H1 (cell line): ENCODE results near the gene HRH3. TPM values are rescaled to one million over a fixed set of nuclear protein-coding genes. Genes with fewer than 3 reads are reported as not detected.

Experiments used
- CTCF ChIA-PET: fragments of 300-600 bp; sonication (Branson Sonifier 250); formaldehyde crosslinking; loops from one replicate; lab custom pipeline; 2021; ENCODE audit not compliant: partially characterized antibody; lab: Charles Lee
- POLR2A ChIA-PET: fragments of 300-600 bp; sonication (Branson Sonifier 250); formaldehyde crosslinking; loops from one replicate; lab custom pipeline; 2021; ENCODE audit warnings: inconsistent platforms; ENCODE audit not compliant: partially characterized antibody; lab: Charles Lee
- DNase-seq, 2 experiments: peaks; one replicate each; pipeline versions ENCODE4 v3.0.0 to v3.0.0-alpha.2; 2010 to 2022; ENCODE audit warnings: low spot score in 2 of 2, low read depth in 1 of 2, mixed read lengths in 1 of 2
- FAIRE-seq: peaks from 2 replicates; lab custom pipeline; 2011; peaks lifted over from hg19 to GRCh38; lab: Jason Lieb, UNC
- H2AFZ ChIP-seq: 2 replicates; pipeline ENCODE4 v1.8.1; 2012; ENCODE audit warnings: low read length, inconsistent platforms
- H2AK5ac ChIP-seq: 2 replicates; pipeline ENCODE4 v1.6.1; 2013; ENCODE audit warnings: low read depth, low read length
- H2BK120ac ChIP-seq: replicated peaks from 2 replicates; pipeline ENCODE3; 2013; ENCODE audit warnings: low read depth, low read length, inconsistent platforms
- H2BK12ac ChIP-seq: 2 replicates; pipeline ENCODE4 v1.6.1; 2013; ENCODE audit warnings: low read depth, low read length
- H2BK15ac ChIP-seq: 2 replicates; pipeline ENCODE4 v1.6.1; 2013; ENCODE audit warnings: low read length
- H2BK20ac ChIP-seq: 2 replicates; pipeline ENCODE4 v1.6.1; 2013; ENCODE audit warnings: low read length
- H2BK5ac ChIP-seq: 2 replicates; pipeline ENCODE4 v1.6.1; 2013; ENCODE audit warnings: low read depth, low read length
- H3K14ac ChIP-seq: 2 replicates; pipeline ENCODE4 v1.6.1; 2013; ENCODE audit warnings: inconsistent platforms; ENCODE audit not compliant: insufficient read length
- H3K18ac ChIP-seq: 2 replicates; pipeline ENCODE4 v1.6.1; 2013; ENCODE audit warnings: low read length; ENCODE audit errors: extremely low read depth
- H3K23ac ChIP-seq: 2 replicates; pipeline ENCODE4 v1.6.1; 2013; ENCODE audit warnings: inconsistent platforms; ENCODE audit not compliant: insufficient read length
- H3K23me2 ChIP-seq: 2 replicates; pipeline ENCODE4 v1.6.1; 2013; ENCODE audit warnings: low read depth, low read length
- H3K27ac ChIP-seq: 2 replicates; pipeline ENCODE4 v1.6.1; 2011; ENCODE audit warnings: low read depth, low read length, inconsistent platforms
- H3K27me3 ChIP-seq, 4 experiments: replicated peaks in 1 of 4; 1 replicate in 1 of 4; 2 replicates in 3 of 4; pipeline versions ENCODE4 v1.6.1 to v1.8.1; 2011 to 2013; ENCODE audit warnings: low read length in 3 of 4, mild to moderate bottlenecking in 3 of 4, inconsistent platforms in 2 of 4, mixed read lengths in 2 of 4, moderate library complexity in 1 of 4; ENCODE audit not compliant: control insufficient read depth in 3 of 4, insufficient read depth in 3 of 4; ENCODE audit errors: extremely low read depth in 1 of 4
- H3K36me3 ChIP-seq, 4 experiments: 2 replicates each; pipeline versions ENCODE4 v1.6.1 to v1.8.1; 2011 to 2013; ENCODE audit warnings: mild to moderate bottlenecking in 4 of 4, low read length in 3 of 4, moderate library complexity in 2 of 4, control low read depth in 1 of 4, inconsistent platforms in 1 of 4; ENCODE audit not compliant: insufficient read depth in 4 of 4, control insufficient read depth in 2 of 4
- H3K4ac ChIP-seq: replicated peaks from 2 replicates; pipeline ENCODE3; 2013; ENCODE audit warnings: low read length, low read depth, mixed read lengths, inconsistent platforms; ENCODE audit not compliant: insufficient read length
- H3K4me1 ChIP-seq, 4 experiments: replicated peaks in 1 of 4; 1 replicate in 1 of 4; 2 replicates in 3 of 4; pipeline versions ENCODE4 v1.6.1 to v1.8.1; 2011 to 2013; ENCODE audit warnings: low read length in 3 of 4, inconsistent platforms in 2 of 4, mixed read lengths in 1 of 4; ENCODE audit not compliant: insufficient read depth in 4 of 4, control insufficient read depth in 3 of 4
- H3K4me2 ChIP-seq, 2 experiments: 2 replicates each; pipeline versions ENCODE4 v1.6.1 to v1.8.1; 2011 to 2013; ENCODE audit warnings: low read depth in 2 of 2, low read length in 2 of 2, control low read depth in 1 of 2, inconsistent platforms in 1 of 2, mild to moderate bottlenecking in 1 of 2; ENCODE audit not compliant: insufficient read depth in 1 of 2
- H3K4me3 ChIP-seq, 4 experiments: fragments of 200-600, 300-600 bp in 1 of 4; sonication (generic), shearing (Covaris generic), sonication (Bioruptor Twin) in 1 of 4; 2 replicates each; pipeline versions ENCODE4 v1.5.1 to v1.8.1; 2011 to 2016; ENCODE audit warnings: low read length in 4 of 4, low read depth in 3 of 4, control low read depth in 2 of 4, inconsistent platforms in 2 of 4, mild to moderate bottlenecking in 2 of 4, mixed read lengths in 1 of 4, moderate library complexity in 1 of 4; ENCODE audit not compliant: insufficient read depth in 2 of 4; ENCODE audit errors: extremely low read depth in 1 of 4
- H3K56ac ChIP-seq: replicated peaks from 2 replicates; pipeline ENCODE3; 2013; ENCODE audit warnings: low read depth, mild to moderate bottlenecking, mixed read lengths, low read length, inconsistent platforms; ENCODE audit not compliant: insufficient read length
- H3K79me1 ChIP-seq: 2 replicates; pipeline ENCODE4 v1.6.1; 2013; ENCODE audit warnings: low read depth, low read length, control low read depth
- H3K79me2 ChIP-seq, 2 experiments: 2 replicates each; pipeline versions ENCODE4 v1.6.1 to v1.8.1; 2012 to 2013; ENCODE audit warnings: low read length in 2 of 2, mild to moderate bottlenecking in 2 of 2, inconsistent platforms in 1 of 2; ENCODE audit not compliant: insufficient read depth in 2 of 2, control insufficient read depth in 1 of 2
- H3K9ac ChIP-seq, 4 experiments: replicated peaks in 1 of 4; 1 replicate in 1 of 4; 2 replicates in 3 of 4; pipeline versions ENCODE4 v1.6.1 to v1.8.1; 2011 to 2013; ENCODE audit warnings: low read depth in 3 of 4, low read length in 3 of 4, control low read depth in 2 of 4, mild to moderate bottlenecking in 2 of 4, moderate library complexity in 2 of 4, inconsistent platforms in 1 of 4; ENCODE audit errors: extremely low read depth in 1 of 4
- H3K9me3 ChIP-seq, 2 experiments: 2 replicates each; pipeline versions ENCODE4 v1.6.1 to v1.8.1; 2012 to 2013; ENCODE audit warnings: mild to moderate bottlenecking in 2 of 2, moderate library complexity in 2 of 2, control low read depth in 1 of 2, inconsistent platforms in 1 of 2, low read depth in 1 of 2, low read length in 1 of 2, mixed read lengths in 1 of 2; ENCODE audit not compliant: insufficient read depth in 2 of 2
- H4K20me1 ChIP-seq, 2 experiments: replicated peaks in 1 of 2; 2 replicates each; pipeline versions ENCODE3 to v1.8.1; 2011 to 2013; ENCODE audit warnings: inconsistent platforms in 2 of 2, low read length in 2 of 2, mild to moderate bottlenecking in 1 of 2; ENCODE audit not compliant: insufficient read depth in 2 of 2, control insufficient read depth in 1 of 2
- H4K5ac ChIP-seq: 2 replicates; pipeline ENCODE4 v1.6.1; 2013; ENCODE audit warnings: low read length, low read depth, mixed read lengths, inconsistent platforms; ENCODE audit not compliant: insufficient read length
- H4K8ac ChIP-seq: 2 replicates; pipeline ENCODE4 v1.8.0; 2013; ENCODE audit warnings: mild to moderate bottlenecking, moderate library complexity, low read length, inconsistent platforms; ENCODE audit not compliant: insufficient read depth; ENCODE audit errors: extremely low read depth
- H4K91ac ChIP-seq: replicated peaks from 2 replicates; pipeline ENCODE3; 2013; ENCODE audit warnings: low read length, mixed read lengths, inconsistent platforms; ENCODE audit not compliant: insufficient read length
- BACH1 ChIP-seq: IDR thresholded peaks from 2 replicates; pipeline ENCODE4 v1.6.1; 2012; ENCODE audit warnings: low read length, improper control_type of control experiment
- BCL11A ChIP-seq, 2 experiments: IDR thresholded peaks; one replicate each; pipeline ENCODE4 v1.6.1; 2011; ENCODE audit warnings: low read depth in 2 of 2, low read length in 2 of 2, mild to moderate bottlenecking in 2 of 2
- CEBPB ChIP-seq: IDR thresholded peaks from 2 replicates; pipeline ENCODE4 v1.6.1; 2012; ENCODE audit warnings: low read depth, low read length
- CREB1 ChIP-seq: IDR thresholded peaks from 2 replicates; pipeline ENCODE4 v1.6.1; 2012; ENCODE audit warnings: inconsistent platforms
- GTF2F1 ChIP-seq: IDR thresholded peaks from 2 replicates; pipeline ENCODE4 v1.6.1; 2012; ENCODE audit warnings: low read depth, low read length, improper control_type of control experiment, borderline replicate concordance
- HDAC6 ChIP-seq: IDR thresholded peaks from one replicate; pipeline ENCODE4 v1.7.1; 2012; ENCODE audit warnings: low read depth, mild to moderate bottlenecking, inconsistent platforms, low read length, moderate library complexity
- POLR2A ChIP-seq, 2 experiments: IDR thresholded peaks; 1 replicate in 1 of 2; 2 replicates in 1 of 2; pipeline ENCODE4 v1.6.1; 2011; ENCODE audit warnings: low read depth in 2 of 2, low read length in 2 of 2, mild to moderate bottlenecking in 2 of 2; ENCODE audit errors: control extremely low read depth in 1 of 2
- SIN3A ChIP-seq, 2 experiments: IDR thresholded peaks in 1 of 2; conservative IDR thresholded peaks in 1 of 2; 2 replicates each; pipeline ENCODE4 v1.6.1; 2011 to 2012; ENCODE audit warnings: low read length in 2 of 2, improper control_type of control experiment in 1 of 2, low read depth in 1 of 2, mild to moderate bottlenecking in 1 of 2
- TEAD4 ChIP-seq: IDR thresholded peaks from 2 replicates; pipeline ENCODE4 v1.6.1; 2012; ENCODE audit warnings: low read depth, low read length, inconsistent platforms, mixed read lengths
- WGBS, 2 experiments: shearing (Covaris generic) in 1 of 2; methylation state at CpG; one replicate each; pipeline versions ENCODE4 v1.1.6 to v1.1.7; 2013 to 2015; ENCODE audit warnings: low lambda C conversion rate in 2 of 2, mixed read lengths in 2 of 2, inconsistent platforms in 1 of 2, low coverage in 1 of 2, missing lambda C conversion rate in 1 of 2; ENCODE audit not compliant: insufficient replicate concordance in 2 of 2, insufficient coverage in 1 of 2, insufficient read length in 1 of 2; ENCODE audit errors: extremely low coverage in 1 of 2, missing lambda C conversion rate in 1 of 2; 5-methylcytosine and 5-hydroxymethylcytosine counted together
- polyA plus RNA-seq, 7 experiments: library from polyadenylated mRNA; depleted of rRNA in 3 of 7; stranded (reverse) in 5 of 7; unstranded in 2 of 7; fragments of >200 nt in 5 of 7; fragments of 200-250 nt in 2 of 7; gene quantifications; 1 replicate in 5 of 7; 2 replicates in 1 of 7; 4 replicates in 1 of 7; pipeline versions ENCODE4 v1.2.1 to v1.2.3, GENCODE V29; 2011 to 2013; ENCODE audit warnings: missing spikeins in 2 of 7, mixed read lengths in 2 of 7
- total RNA-seq: library from RNA; stranded (reverse); fragmentation: NEBNext Ultra II Directional; extraction: Animal tissue kit (Norgen Biotek cat#: 25700); gene quantifications from 2 replicates; pipeline ENCODE4 v1.2.1, GENCODE V29; 2021

The HRH3 gene
- total and polyA plus RNA-seq, 2 of the 8 experiments (the other 6 are each of a cell fraction or from before 2014, with no cell fraction given): 2.0 to 4.5 TPM

- Histone ChIP-seq H4K5ac (no peak overlapping the region), H2BK120ac (no peak overlapping the region), H2BK15ac (no peak overlapping the region), H3K4me3 (no peak overlapping the region), H3K27ac (no peak overlapping the region), H3K23me2 (peaks cover 3% of the 10 kb centered on the region), H3K14ac (no peak overlapping the region), H3K9me3 (no peaks in the 10 kb centered on the region), H3K23ac (no peak overlapping the region), H3K79me2 (peaks cover 6 to 8% of the 10 kb centered on the region in 2 experiments; a peak in 3 of 4 replicates), H3K18ac (no peak overlapping the region), H2AK5ac (no peak overlapping the region), H3K56ac (no peak overlapping the region), H2BK5ac (no peak overlapping the region), H3K27me3 (no peaks in the 10 kb centered on the region), H3K9ac (no peak overlapping the region), H2BK12ac (no peak overlapping the region), H3K4me1 (peaks cover 0 to 5% (median 1%) of the 10 kb centered on the region in 4 experiments; a peak in 3 of 7 replicates), H3K36me3 (peaks cover 2 to 21% (median 11%) of the 10 kb centered on the region in 4 experiments; a peak in 6 of 8 replicates), H4K20me1 (peaks cover 0 to 4% of the 10 kb centered on the region in 2 experiments), H4K8ac (no peak overlapping the region), H3K79me1 (peaks cover 4% of the 10 kb centered on the region; the same call in 1 of the 2 replicates), H2BK20ac (no peak overlapping the region), H4K91ac (no peak overlapping the region), H3K4ac (no peak overlapping the region), H2AFZ (no peak overlapping the region), H3K4me2 (no peak overlapping the region)
- POLR2A ChIA-PET: no interaction called here
- no peak for TF ChIP-seq TEAD4
- no peak for TF ChIP-seq BCL11A (IDR thresholded peaks at IDR 0.05; ENCODE audit: low read depth in 2 of 2, low read length in 2 of 2)
- TF ChIP-seq POLR2A (IDR thresholded peaks at IDR 0.05; ENCODE audit: control extremely low read depth in 1 of 2, low read depth in 2 of 2, low read length in 2 of 2): no peak
- no peak for TF ChIP-seq CREB1
- TF ChIP-seq HDAC6: no peak
- no peak for TF ChIP-seq CEBPB
- TF ChIP-seq GTF2F1: no peak
- TF ChIP-seq BACH1: no peak
- no peak for TF ChIP-seq SIN3A (conservative IDR thresholded peaks at IDR 0.05 in 1 of 2, IDR thresholded peaks at IDR 0.05 in 1 of 2; ENCODE audit: low read depth in 1 of 2, low read length in 2 of 2)
- DNase-seq (no peak), FAIRE-seq (no peak)
- CTCF ChIA-PET: interaction anchor here (0.6 kb wide), 1 partner anchor 81 kb away, joined by 4 read pairs; no protein-coding TSS in a partner anchor
- 94% methylated on average over 14 of the region's 14 CpGs; no CpG with 5 or more reads in 1 of the 2 experiments for WGBS, 2 experiments
Measured at GRCh38 chr20:62179162-62179504, 40.9 kb downstream of the HRH3 start.
